ENCODE measurements around the gene MYL5.
"Not testable (repeated sequence)": the region's sequence is repeated elsewhere in the genome, so short reads cannot be mapped to it uniquely, and the experiment has no call there.

The MYL5 gene

GRCh38 chr4:730511-730910, 56.2 kb downstream of the MYL5 start:
- DNase-seq, result no peak

- not testable (repeated sequence) for DNase-seq
Measured at GRCh38 chr4:730946-731904, 56.9 kb downstream of the MYL5 start.
